GM21717 (cell line): ENCODE data around the gene PXYLP1.

Experiments
- ATAC-seq: cut with Tn5 transposase; IDR thresholded peaks from one replicate; pipeline ENCODE4 v1.9.1; 2021; ENCODE audit warnings: mild to moderate bottlenecking, moderate library complexity; ENCODE audit not compliant: unreplicated experiment

Gene PXYLP1

GRCh38 chr3:141248064-141248463, 16.4 kb downstream of the PXYLP1 start:
- ATAC-seq = no peak

- ATAC-seq = no peak
These were observed 17.4 kb downstream of the PXYLP1 start for GRCh38 chr3:141249041-141249440.

- no peak for ATAC-seq
These were observed 18.7 kb downstream of the PXYLP1 start for GRCh38 chr3:141250342-141250741.

- no peak for ATAC-seq
These were observed 19.2 kb downstream of the PXYLP1 start for GRCh38 chr3:141250828-141251227.

GRCh38 chr3:141253326-141253725, 21.7 kb downstream of the PXYLP1 start:
- no peak for ATAC-seq

- ATAC-seq = no peak
These were observed 22.2 kb downstream of the PXYLP1 start for GRCh38 chr3:141253811-141254210.

- no peak for ATAC-seq
These were observed 23.7 kb downstream of the PXYLP1 start for GRCh38 chr3:141255137-141255845.

GRCh38 chr3:141255846-141256261, 24.2 kb downstream of the PXYLP1 start:
- ATAC-seq = no peak

GRCh38 chr3:141256820-141257219, 25.2 kb downstream of the PXYLP1 start:
- no peak for ATAC-seq

GRCh38 chr3:141257961-141258360, 26.3 kb downstream of the PXYLP1 start:
- no peak for ATAC-seq

GRCh38 chr3:141258973-141259372, 27.3 kb downstream of the PXYLP1 start:
- ATAC-seq = no peak

GRCh38 chr3:141259821-141260629, 28.4 kb downstream of the PXYLP1 start:
- no peak for ATAC-seq

GRCh38 chr3:141260630-141260927, 29.0 kb downstream of the PXYLP1 start:
- ATAC-seq = no peak

GRCh38 chr3:141261472-141262307, 30.1 kb downstream of the PXYLP1 start:
- ATAC-seq = no peak

- ATAC-seq = no peak
These were observed 30.7 kb downstream of the PXYLP1 start for GRCh38 chr3:141262308-141262705.

- ATAC-seq = no peak
These were observed 34.6 kb downstream of the PXYLP1 start for GRCh38 chr3:141266186-141266585.

- ATAC-seq = no peak
These were observed 35.4 kb downstream of the PXYLP1 start for GRCh38 chr3:141266797-141267555.

- ATAC-seq = no peak
These were observed 36.0 kb downstream of the PXYLP1 start for GRCh38 chr3:141267629-141268028.

- ATAC-seq = no peak
These were observed 36.7 kb downstream of the PXYLP1 start for GRCh38 chr3:141268306-141268705.

GRCh38 chr3:141268791-141269190, 37.2 kb downstream of the PXYLP1 start:
- no peak for ATAC-seq

GRCh38 chr3:141269961-141270360, 38.3 kb downstream of the PXYLP1 start:
- ATAC-seq = no peak
